NCI-H2081 (cell line): ENCODE measurements around the gene LPGAT1.
"Not testable (repeated sequence)": the region's sequence is repeated elsewhere in the genome, so short reads cannot be mapped to it uniquely, and the experiment has no call there.

Source experiments
- DNase-seq, 2 experiments: peaks; one replicate each; lab custom pipeline; 2025; lab: John Stamatoyannopoulos, UW

Gene LPGAT1

DNA sequence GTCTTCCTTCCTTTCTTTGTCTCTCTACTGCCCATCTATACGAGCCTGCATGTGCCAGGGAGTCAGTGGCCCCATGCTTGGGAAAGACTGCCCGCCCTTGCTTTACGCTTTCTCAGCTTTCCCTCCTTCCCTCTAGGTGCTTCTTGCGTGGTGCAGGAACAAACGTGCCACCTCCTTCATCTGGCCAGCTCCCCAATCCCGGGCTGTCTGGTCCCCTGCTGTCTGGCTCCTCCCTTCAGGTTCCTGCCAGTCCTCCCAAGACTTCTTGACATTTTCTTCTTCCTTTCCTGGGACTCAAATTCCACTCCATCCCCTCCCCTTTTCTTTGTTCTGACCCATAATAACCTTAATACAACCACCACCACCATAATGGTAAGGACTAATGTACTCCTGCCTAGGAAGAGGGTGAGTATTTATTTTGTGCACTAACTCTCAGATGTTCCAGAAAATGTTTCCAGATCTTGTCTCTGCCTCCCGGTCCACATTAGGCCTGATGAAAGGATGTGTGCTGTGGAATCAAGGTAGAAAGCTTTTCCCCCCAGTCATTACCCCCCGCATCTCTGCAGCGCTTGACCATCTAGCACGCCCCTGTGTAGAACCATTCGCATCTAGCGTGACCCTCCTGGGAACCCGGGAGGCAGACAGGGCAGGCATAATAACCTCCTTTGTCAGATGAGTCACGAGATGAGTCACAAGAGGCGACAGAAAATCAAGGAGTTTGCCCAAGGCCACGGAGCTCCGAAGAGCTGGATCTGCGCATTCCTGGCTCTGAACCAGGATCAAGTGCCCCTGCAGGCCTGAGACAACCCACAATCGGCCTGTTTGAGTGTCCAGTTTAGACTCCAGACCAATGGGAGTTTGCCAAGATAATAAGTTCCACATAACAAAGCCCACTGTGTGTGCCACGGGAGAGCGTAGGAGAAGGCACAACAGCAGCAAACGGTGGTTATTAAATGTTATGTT lies 95.1 kb downstream of the LPGAT1 start:
- no peak for DNase-seq

DNA sequence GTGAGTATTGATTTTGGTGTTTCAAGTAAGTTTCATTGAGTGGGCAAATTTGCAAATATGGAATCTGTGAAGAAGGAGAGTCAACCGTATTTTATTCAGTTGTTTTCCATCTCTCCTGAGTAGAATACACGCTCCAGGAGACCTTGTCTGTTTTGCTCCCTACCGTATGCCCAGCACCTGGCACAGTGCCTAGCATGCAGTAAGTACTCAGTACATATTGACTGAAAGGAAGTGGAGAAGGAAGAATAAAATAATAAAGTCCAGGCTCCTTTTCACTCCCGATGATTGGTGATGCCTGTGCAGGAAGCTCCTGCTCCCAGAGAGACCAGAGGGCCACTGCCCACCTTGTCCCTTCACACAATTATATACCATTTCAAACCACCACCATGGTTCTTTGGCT lies 95.8 kb downstream of the LPGAT1 start:
- peak; percentile 81 to 89 for DNase-seq

DNA sequence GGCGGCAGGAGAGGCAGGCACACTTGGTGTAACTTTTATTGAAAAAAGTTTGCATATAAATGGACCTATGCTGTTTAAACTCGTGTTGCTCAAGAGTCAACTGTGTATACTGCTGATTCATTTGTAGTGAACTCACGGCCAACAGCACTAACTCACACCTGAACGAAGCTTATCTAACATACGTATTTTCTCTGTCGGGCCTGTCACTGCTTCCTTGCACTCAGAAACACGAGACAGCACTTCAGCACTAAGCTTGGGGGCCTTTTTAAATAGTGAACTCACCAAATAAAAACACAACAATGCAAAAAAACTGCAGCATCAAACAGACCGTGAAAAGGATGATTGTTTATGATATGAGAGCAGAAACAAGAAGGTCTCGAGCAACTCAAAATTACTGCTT lies 96.2 kb downstream of the LPGAT1 start:
- DNase-seq: peak in 1 of 2 experiments; percentile 58

DNA sequence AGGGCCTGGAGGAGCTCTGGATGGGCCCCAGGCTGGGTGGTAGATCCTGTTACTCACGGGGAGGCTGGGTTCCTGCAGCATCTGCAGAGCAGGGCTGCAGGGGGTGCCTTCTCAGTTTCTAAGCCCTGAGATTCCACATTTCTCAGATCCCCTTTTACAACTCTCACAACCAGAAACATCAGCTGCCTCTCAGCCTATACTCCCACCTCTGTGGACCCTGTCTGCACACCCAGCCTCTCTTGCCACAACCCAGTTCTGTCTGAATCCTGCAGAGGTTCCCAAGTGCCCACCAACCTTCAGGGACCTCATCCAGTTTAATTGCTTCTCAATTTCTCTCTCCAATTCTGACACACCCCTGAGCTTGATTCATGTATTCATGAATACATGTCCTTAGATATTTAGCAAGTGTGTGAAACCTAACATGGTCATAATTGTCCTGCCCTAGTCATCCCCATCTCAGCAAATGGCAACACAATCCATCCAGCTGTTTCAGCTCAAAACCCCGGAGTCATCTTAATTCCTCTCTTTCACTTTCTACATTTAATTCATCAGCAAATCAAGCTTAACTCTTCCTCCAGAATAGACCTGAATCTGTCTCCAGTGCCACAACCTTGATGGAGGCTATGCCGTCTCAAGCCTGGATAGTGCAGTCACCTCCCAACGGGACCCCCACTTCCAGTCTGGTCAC lies 98.1 kb downstream of the LPGAT1 start:
- no peak for DNase-seq

DNA sequence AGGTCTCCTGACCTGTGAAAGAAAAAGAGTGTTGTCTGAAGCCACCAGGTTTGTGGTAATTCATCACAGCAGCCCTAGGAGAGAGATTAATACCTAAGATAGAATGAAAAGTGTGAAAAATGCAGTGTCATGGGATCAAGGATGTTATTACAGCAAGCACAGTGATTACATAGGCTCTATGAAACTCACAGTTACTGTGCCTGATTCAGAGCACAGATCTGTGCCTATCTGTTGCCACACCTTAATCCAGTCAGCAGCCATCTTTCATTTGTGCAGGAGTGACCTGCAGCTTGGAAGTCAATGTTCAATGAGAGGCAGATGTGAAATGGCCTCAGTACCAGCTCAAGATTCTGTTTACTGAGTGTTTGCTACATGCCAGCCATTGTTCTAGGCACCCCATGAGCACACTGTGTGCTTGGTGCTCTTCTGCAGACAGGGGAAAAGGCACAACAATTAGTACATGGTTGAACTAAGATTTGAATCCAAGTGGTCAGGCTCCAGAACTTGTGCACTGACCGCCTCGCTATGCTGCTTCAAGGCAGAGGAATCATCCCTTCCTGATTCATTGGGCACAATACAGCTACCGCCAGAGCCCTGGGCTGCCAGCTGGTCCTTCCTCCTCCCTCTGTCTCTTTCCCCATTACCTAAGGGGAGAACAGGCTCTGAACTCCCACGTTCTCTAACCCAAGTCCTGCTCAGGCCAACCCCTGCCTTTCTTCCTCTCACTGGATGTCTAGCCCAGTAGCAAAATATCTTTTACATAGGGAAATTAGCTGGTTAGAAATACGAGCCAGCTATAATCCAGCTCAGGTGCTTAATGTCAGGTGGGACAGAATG lies 98.9 kb downstream of the LPGAT1 start:
- no peak for DNase-seq

DNA sequence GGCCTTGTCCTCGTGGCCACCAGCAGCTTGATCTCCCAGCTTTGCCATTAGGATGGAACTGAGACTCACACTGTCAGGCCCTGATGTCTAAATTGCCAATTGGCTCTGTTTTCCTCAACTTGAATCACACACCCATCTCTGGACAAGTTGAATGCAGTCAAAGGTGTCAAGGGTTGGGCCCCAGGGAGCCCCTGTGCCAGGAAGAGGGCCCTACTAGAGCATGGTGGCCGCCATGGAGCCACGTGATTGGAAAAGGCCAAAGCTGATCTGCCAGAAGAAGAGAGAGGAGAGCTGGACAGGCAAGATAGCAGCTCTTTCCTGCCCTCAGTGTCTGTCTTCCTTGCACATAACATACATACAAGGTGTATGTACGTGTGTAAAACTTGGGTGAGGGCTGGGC lies 100.2 kb downstream of the LPGAT1 start:
- DNase-seq: no peak

DNA sequence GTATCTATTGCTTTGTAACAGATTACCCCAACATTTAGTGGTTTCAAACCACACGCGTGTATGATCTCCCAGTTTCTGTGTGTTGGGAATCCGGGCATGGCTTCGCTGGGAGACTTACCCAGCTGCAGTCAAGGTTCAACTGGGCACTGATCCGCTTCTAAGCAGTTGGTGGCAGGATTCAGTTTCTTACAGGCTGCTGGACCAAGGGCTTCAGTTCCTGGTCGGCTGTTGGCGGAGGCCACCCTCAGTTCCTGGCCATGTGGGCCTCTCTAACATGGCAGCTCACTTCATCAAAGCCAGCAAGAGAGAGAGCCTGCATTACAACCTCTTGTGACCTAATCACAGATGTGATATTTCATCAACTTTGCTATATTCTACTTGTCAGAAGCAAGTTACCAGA lies 101.3 kb downstream of the LPGAT1 start:
- DNase-seq: no peak

DNA sequence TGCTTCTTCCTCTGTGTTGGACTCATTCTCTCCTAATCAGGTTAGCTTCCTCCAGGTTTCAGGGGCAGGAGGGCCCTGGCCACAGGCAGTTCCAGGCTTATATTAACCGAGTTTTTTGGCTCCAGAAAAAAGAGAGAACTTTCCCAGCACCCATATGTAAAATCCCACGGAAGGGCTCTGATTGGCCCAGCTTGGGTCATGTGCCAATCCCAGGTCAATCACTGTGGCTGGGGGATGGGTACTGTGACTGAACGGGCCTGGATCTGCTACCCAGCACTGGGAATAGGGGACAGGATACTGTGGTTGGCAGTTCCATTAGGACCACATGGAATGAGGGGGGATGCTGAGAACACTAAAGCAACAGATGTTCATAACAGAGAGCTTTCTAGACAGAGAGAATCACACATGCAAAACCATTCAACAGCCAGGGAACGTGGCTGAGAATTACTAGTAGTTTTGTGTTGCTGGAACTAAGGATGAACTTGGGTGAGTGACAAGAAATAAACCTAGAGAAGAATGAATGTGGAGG lies 104.0 kb downstream of the LPGAT1 start:
- DNase-seq: no peak

DNA sequence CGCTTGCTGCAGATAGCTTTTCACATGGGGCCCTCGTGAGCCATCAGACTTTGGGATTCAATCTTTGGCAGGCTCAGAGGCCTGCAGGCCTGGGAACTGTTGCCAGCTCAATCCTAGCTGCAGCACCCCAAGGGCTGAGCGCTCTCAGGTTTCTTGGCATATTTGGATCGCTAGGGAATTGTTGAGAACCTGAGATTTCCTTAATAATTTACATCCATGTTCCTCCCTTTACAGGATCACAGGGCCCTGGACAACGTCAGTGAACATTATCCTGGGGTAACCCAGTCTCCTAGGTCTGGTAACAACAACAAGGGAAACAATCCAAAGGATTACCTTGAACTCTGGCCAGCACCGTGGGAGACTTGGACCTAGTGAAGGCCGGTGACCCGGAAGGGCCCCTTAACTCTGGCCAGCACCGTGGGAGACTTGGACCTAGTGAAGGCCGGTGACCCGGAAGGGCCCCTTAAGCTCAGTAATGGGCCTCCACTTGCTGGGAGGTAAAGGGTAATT lies 105.8 kb downstream of the LPGAT1 start:
- DNase-seq: no peak

DNA sequence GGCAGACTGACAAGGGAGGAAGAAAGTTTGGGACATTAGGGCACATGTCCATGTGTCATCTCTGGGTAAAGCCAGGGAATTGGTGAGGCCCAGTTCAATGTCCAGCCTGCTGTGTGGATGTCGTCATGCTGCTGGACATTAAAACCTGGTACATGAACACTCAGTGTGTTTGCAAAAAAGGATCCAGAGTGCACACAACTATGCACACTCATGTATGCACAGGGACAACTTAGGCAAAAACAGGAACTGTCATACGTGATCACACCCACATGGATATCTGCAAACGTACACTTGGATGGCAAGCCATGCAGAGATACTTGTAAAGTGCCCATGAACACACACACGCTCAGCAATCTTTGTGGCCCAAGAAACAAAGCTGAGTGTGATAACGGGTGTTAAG lies 107.3 kb downstream of the LPGAT1 start:
- DNase-seq: no peak

DNA sequence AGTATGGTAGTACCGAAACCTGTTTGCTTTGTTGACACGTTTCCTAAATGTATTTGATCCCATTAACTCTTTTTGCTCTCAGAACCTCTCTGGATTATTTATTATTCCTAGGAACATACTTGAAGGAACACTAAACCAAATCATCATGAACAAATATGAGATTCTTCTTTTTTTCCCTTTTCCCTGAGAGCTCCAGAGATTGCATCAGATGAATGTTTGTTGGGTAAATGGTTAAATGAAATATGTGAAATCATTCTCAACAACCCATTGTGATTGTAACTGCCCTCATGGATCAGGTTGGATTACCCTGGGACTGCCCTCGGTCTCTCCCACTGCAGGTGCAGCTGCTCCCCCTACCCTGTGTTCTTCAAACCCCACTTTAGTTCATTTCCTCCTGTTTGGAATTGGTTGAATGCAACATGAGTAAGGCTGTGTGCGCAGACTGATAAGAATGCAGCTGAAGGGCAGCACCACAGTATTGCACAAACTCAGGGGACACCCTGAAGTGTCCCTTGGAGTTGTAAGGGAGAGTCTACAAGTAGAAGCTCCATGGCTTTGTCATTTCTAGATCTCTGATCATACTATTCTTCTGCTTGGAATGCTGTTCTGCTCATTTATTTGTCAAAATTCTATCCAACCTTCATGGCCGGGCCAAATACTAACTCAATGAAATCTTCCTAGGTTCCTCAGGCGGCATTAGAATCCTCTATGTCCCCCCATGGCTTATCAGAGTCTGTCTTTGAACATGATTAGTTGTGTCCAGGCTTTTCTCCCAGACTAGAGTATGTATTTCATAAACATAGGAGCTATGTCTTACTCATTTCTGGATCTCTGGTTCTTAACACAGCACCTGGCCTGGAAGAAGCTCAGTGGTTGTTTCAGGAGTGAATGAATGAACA lies 108.0 kb downstream of the LPGAT1 start:
- no peak for DNase-seq

DNA sequence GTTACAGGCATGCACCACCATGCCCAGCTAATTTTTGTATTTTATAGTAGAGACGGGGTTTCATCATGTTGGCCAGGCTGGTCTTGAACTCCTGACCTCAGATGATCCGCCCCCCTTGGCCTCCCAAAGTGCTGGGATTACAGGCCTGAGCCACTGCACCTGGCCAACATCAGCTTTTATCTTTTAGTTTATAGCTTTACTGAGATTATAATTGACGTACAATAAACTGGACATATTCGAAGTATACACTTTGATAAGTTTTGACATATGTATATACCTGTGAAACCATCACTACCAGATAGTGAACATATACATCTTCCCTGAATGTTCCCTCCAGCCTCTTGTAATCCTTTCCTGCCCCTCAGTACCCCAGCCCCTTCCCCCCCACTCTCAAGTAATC lies 114.0 kb downstream of the LPGAT1 start:
- DNase-seq: not testable (repeated sequence)

DNA sequence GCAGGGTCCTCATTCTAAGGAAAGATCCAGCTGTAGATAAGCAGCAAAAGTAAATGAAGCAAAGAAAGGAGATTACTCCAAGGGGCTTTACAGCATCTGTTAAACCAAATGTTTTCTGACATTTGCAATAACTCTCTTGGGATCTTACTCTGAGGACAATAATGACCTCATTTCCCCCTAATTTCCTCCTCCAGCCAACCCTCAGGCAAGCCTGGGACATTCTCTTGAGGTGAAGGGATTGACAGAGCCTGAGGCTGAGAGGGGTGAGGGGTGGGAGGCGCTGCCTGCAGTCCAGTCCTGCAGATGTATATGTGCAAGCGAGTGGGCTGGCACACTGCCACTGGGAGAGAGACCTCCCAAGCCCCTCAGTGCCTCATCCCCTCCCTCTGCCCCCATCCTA lies 114.6 kb downstream of the LPGAT1 start:
- DNase-seq: no peak

DNA sequence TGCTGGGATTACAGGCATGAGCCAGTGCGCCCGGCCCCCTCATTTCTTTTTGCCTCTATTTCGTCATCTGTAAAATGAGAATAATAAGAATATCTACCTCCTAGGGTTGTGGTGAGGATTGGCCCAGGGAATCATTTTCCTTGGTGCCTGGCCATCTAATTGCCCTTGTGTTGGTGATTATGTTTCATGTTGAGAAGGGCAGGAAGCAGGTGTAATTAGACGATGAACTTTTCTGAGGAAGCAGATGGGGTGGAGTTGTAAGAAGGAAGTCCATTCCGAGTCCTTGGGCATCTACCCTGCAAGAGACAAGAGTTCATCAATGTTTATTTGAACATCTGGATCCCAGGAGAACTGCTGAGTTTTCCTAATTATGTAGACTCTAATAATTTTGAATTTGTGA lies 116.4 kb downstream of the LPGAT1 start:
- DNase-seq: no peak

DNA sequence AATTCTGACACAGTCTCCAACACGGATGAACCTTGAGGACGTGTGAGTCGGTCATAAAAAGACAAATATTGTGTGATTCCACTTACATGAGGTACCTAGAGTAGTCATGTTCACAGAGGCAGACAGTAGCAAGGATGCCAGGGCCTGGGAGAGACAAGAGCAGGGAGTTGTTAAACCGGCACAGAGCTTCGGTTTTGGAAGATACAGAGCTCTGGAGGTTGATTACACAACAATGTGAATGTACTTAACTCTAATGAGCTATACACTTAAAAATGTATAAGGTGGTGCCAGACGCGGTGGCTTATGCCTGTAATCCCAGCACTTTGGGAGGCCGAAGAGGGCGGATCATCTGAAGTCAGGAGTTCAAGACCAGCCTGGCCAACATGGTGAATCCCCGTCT lies 117.3 kb downstream of the LPGAT1 start:
- no peak for DNase-seq

DNA sequence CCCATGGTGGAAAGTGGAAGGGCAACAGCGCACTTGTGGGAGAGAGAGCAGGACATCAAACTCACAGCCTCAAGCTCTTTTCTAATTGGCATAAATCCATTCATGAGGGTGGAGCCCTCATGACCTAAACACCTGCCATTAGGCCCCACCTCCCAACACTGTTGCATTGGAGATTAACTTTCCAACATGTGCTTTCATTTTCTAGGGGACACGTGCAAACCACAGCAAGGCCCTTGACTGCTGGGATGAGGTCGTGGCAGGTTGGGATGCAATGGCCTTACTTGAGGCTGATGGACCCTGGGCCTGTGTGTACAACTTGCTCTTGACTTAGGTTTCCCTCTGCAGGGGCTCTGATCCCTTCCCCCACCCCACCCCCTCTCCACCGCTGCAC lies 119.3 kb downstream of the LPGAT1 start:
- no peak for DNase-seq

DNA sequence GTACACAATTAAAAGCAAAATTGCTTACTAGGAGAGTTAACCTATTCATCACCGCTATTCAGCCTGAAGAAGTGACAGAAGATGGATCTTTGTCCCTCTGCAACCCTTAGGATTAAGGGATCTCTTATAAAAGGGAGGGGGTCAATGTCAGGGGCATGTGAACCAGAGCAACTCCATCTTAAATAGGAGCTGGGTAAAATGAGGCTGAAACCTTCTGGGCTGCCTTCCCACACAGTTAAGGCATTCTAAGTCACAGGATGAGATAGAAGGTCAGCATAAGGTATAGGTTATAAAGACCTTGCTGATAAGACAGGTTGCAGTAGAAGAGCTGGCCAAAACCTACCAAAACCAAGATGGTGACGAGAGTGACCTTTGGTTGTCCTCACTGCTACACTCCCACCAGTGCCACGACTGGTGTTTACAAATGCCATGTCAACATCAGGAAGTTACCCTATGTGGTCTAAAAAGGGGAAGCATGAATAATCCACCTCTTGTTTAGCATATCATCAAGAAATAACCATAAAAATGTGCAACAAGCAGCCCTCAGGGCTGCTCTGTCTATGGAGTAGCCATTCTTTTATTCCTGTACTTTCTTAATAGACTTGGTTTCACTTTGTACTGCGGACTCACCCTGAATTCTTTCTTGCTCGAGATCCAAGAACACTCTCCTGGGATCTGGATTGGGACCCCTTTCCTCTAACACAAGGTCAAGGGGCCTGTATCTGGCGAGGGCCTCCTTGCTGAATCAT lies 119.8 kb downstream of the LPGAT1 start:
- DNase-seq: no peak

DNA sequence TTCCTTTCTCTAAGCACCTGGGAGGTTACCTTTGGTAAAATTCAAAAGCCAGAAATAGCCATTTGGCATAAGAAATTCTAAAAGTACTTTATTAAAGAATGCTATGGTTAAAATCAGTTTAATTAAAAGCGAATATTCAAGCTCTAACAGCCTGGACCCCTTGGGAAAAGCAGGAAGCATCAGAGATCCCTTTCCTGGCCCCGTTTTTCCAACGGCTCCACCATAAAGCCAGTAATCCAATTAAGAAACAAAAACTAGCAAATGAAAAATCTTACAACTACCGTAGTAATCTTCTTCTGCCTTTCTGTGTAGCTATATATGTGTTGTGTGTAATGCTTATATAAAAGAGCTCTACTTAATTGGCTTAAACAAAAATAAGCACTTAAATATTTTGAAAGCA lies 121.6 kb downstream of the LPGAT1 start:
- no peak for DNase-seq

DNA sequence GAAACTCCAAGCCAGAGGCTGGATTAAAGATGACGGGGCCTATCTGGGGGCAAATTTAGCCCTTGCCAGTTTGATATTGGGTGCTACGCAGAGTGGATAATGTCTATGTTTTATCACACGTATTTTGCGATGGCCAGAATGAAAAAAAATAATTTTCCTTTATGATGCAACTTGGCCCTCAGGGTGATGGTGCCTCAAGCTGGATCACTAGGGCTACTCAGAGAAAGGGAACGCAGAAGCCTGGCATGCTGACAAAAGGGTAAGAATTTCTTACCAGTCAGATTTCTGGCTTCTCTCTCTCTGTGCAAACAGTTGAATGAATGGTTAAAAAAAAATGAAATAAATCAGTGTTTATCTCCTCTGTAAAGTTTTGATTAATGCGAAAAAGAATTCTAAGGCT lies 122.6 kb downstream of the LPGAT1 start:
- DNase-seq: no peak

DNA sequence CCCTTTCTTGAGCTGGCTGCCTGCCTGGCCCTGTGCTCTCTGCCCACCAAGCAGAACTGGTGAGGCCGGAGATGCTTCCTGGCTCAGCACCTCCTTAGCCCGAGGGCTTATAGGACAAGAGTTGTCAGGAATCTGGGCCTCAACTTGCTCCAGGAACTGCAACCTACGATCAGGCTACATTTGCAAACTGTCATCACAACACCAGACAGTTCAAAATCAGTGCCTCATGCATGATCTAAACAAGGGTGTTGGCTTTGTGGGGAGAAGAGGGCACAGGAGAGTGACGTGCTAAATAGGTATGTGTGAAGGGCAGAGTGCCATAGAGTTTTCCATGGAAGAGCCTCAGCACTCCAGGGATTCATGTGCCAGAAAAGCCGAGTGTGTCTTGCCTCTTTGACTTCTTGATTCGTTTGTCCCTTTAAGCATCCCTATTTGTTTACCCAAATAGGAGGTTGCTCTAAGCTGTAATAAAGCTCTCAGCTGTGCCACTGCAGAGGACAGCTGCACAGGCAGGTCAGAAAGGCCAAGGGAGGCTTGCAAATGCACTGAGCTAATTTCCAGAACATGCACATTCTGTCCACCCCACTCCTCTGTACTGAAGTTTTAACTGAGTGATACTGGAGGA lies 125.0 kb downstream of the LPGAT1 start:
- no peak for DNase-seq
